GM18873 (cell line): Measurements from ENCODE around the gene ILK.

ENCODE experiments used
- ATAC-seq: cut with Tn5 transposase; IDR thresholded peaks from one replicate; pipeline ENCODE4 v1.9.1; 2021; ENCODE audit warnings: mild to moderate bottlenecking, moderate library complexity, moderate number of reproducible peaks; ENCODE audit not compliant: unreplicated experiment, low FRiP score

ILK gene

GRCh38 chr11:6654281-6655019 lies 50.9 kb downstream of the ILK start:
- no peak for ATAC-seq

GRCh38 chr11:6655020-6655789 lies 51.6 kb downstream of the ILK start:
- ATAC-seq, result no peak

GRCh38 chr11:6655790-6656583 lies 52.4 kb downstream of the ILK start, which contains the start of gene DCHS1:
Gene DCHS1, minus strand, starts transcription at chr11:6655809. Its CDS starts 14,196 bp downstream, at chr11:6641613.
- ATAC-seq, result no peak

GRCh38 chr11:6656584-6656915 lies 53.0 kb downstream of the ILK start:
- no peak for ATAC-seq

- ATAC-seq, result no peak
These were observed 53.4 kb downstream of the ILK start for GRCh38 chr11:6656936-6657335.

- no peak for ATAC-seq
These were observed 53.8 kb downstream of the ILK start for GRCh38 chr11:6657346-6657745.

- ATAC-seq, result no peak
These were observed 55.1 kb downstream of the ILK start for GRCh38 chr11:6658647-6659046.
